GM23338 (cell line): ENCODE data around the gene SORL1. TPM values are rescaled to one million over a fixed set of nuclear protein-coding genes. Genes with fewer than 3 reads are reported as not detected.

Source experiments
- CTCF ChIP-seq, 2 experiments: fragments of 200-600 bp in 1 of 2; sonication (generic) in 1 of 2; conservative IDR thresholded peaks; 2 replicates each; pipeline versions ENCODE4 v1.5.1 to v1.6.1; 2016 to 2017; ENCODE audit warnings: antibody characterized with exemption in 2 of 2, low read depth in 2 of 2, mild to moderate bottlenecking in 2 of 2, moderate library complexity in 1 of 2
- POLR2AphosphoS5 ChIP-seq: IDR thresholded peaks from 2 replicates; pipeline ENCODE4 v1.6.1; 2016; ENCODE audit warnings: antibody characterized with exemption, low read depth
- REST ChIP-seq: IDR thresholded peaks from one replicate; pipeline ENCODE4 v1.6.1; 2018; ENCODE audit warnings: antibody characterized with exemption; ENCODE audit not compliant: unreplicated experiment
- ZNF462 ChIP-seq: fragments of 250-450 bp; sonication (Bioruptor Pico); IDR thresholded peaks from 2 replicates; pipeline ENCODE4 v1.5.0; 2020; ENCODE audit warnings: mild to moderate bottlenecking, moderate library complexity
- polyA plus RNA-seq: library from polyadenylated mRNA; unstranded; fragments of >200 nt; fragmentation: Nextera tagmentation; extraction: Ambion mirVana; gene quantifications from 2 replicates; pipeline ENCODE4 v1.2.1, GENCODE V29; 2016
- total RNA-seq: library from RNA; depleted of rRNA; stranded (reverse); fragments of >200 nt; shearing (Covaris generic); gene quantifications from 2 replicates; pipeline ENCODE4 v1.2.3, GENCODE V29; 2014

Gene SORL1
- total and polyA plus RNA-seq, 2 experiments from 2014 or later, result 23.0 to 78.8 TPM

- TF ChIP-seq ZNF462 (CRISPR knock-in tag) (no peak), POLR2AphosphoS5 (no peak), REST (no peak), CTCF (conservative IDR thresholded peaks at IDR 0.05; ENCODE audit: low read depth in 2 of 2) (no peak)
These were observed 199.1 kb downstream of the SORL1 start (continued) for GRCh38 chr11:121651257-121651605.
